Stimulated activated CD4-positive, alpha-beta T cell treated with anti-CD3 and anti-CD28 coated beads, Interleukin-4, amount 100 ng/mL, for 24 hours (primary cell): ENCODE measurements around the gene ARRB2.
"Not testable (repeated sequence)": the region's sequence is repeated elsewhere in the genome, so short reads cannot be mapped to it uniquely, and the experiment has no call there.

Source experiments
- DNase-seq: peaks from one replicate; pipeline ENCODE4 v3.0.0-alpha.2; 2020

ARRB2 gene

DNA sequence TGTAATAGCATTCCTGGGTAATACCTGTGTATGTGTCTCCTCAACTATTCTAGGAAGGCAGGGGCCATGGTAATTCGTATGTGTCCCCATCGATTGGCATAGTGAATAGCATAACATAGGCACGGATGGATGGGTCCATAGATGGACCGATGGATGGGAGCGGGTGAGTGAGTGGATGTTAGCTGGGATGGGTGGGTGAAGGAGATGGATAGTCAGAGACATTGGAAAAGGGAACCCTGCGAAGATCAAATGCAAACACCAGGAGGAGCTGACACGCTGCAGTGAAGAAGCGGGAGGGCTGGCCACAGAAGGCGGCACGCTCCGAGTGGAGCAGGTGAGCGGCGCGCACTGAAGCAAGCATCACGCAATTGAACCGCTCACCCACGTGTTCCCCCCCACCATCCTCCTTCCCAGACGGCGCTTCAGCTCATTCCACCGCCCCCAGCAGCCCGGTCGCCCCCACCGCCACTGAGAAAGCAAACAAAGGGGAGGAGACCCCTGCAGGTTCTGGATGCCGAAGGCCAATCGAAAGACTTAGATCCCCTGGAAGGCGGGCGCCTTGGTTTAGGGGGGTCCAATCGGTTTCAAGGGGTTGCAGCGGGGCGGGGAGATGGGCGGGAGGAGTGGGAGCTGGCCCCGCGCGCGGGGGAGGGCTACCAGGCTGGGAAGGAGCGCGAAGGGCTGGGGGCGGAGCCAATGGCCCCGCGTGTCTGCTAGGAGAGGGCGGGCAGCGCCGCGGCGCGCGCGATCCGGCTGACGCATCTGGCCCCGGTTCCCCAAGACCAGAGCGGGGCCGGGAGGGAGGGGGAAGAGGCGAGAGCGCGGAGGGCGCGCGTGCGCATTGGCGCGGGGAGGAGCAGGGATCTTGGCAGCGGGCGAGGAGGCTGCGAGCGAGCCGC is at the start of gene ARRB2:
Gene ARRB2 (plus strand): TSS at position 839 of the 899 bp plus-strand sequence. CDS start 90 bp downstream, outside the sequence.
- peak; percentile 96 for DNase-seq

DNA sequence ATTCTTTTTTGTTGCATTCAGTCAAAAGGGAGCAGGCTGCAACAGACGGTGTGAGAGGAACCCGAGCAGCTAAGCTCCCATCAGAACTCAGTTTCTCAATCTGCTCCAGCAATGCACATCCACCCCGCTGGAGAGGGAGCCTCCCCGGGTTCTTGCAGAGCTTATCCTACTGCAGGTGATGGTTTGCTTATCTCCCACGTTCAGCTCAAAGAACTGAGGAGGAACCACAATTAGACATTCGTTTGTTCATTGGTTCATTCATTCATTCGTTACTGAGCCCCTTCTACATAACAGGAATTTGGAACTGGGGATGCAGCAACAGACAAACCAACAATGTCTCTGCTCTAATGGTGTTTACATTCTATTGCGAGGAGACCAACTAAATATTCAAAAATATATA is 46.7 kb upstream of the ARRB2 start:
- no peak for DNase-seq

DNA sequence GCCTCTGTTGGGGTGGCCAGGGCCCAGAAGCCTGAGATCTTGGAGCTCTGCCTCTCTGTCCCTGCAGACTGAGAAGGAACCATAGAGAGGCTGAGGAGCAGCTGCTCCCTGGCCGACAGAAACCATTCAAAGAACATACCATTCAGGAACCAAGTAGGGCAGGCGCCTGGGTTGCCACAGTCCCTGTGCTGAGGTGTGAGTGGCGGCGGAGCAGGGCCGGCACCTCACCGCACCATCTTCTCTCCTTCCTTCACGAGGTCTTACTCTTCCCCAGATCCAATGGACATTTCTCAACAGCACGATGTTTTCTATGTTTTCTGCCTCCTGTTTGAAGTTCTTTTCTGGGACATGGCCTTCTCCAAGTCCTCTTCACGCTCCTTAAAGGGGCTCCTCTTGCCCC is 46.2 kb upstream of the ARRB2 start:
- DNase-seq, result no peak

GRCh38 chr17:4665027-4665426 is 45.4 kb upstream of the ARRB2 start:
- no peak for DNase-seq

DNA sequence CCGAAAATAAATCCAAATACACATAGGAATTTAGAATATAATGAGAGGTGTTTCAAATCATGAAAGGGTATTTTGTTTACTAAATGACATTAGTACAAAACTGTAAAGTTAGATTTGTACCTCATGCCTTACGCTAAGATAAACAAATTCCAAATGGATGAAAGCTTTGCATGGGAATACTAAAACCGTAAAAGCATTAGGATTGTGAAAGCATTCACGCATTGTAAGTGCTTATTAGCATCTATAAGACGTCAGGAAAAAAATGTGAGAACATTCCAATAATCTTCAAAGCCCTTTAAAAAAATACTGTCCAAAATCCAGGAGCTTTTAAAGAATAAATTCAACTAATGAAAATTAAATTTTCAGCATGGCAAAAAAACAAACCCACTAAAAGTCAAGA is 44.1 kb upstream of the ARRB2 start:
- DNase-seq, result no peak

GRCh38 chr17:4667166-4667565 is 43.3 kb upstream of the ARRB2 start:
- no peak for DNase-seq

DNA sequence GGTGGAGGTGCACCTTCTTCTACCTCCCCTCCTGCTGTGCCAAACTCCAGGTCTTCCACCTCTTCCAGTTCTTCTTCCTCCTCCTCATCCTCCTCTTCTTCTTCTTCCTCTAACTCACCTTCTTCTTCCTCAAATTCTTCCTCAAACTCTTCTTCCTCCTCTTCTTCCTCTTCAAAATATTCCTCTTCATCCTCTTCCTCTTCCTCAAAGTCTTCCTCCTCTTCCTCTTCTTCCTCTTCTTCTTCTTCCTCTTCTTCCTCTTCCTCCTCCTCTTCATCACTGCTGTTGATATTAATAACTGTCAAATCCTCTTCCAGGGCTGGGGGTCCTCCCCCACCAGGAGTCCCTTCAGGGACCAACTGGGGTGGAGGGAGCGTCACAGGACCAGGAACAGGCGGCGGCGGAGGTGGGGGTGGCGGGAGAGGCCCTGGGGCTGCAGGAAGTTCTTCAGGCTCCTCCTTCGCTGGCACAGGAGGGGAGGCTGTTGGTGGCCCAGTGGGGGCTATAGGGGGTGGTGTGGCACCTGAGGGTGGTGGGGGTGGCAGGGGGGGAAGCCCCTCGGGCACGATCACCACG is 38.3 kb upstream of the ARRB2 start:
- DNase-seq, result no peak

- no peak for DNase-seq
These were observed 37.7 kb upstream of the ARRB2 start for GRCh38 chr17:4672751-4673150.

GRCh38 chr17:4673169-4673568 is 37.3 kb upstream of the ARRB2 start:
- no peak for DNase-seq

GRCh38 chr17:4673986-4674684 is 36.3 kb upstream of the ARRB2 start:
- no peak for DNase-seq

GRCh38 chr17:4674685-4674998 is 35.8 kb upstream of the ARRB2 start:
- DNase-seq, result no peak

DNA sequence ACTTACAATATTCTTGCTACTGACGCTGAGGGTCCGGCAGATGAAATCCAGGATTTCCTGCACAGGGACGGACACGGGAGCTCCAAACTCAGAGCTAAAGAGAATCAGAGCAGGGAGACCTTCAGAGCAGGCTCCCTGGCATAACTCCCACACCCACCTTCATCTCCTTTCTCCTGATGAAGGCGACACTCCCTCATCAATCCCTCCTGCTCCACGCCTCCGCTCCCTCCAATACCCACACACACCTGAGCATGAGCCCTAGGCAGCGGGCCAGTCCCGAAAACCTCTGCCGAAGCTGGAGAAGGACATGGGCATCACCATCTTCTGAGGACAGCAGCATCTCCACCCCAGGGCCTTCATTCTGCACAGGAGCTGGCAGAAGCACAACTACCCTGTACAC is 34.6 kb upstream of the ARRB2 start:
- DNase-seq, result no peak

GRCh38 chr17:4676791-4677190 is 33.6 kb upstream of the ARRB2 start:
- DNase-seq, result no peak

GRCh38 chr17:4678448-4679026 is 31.9 kb upstream of the ARRB2 start:
- peak; percentile 16 for DNase-seq

- no peak for DNase-seq
These were observed 30.8 kb upstream of the ARRB2 start for GRCh38 chr17:4679658-4680057.

DNA sequence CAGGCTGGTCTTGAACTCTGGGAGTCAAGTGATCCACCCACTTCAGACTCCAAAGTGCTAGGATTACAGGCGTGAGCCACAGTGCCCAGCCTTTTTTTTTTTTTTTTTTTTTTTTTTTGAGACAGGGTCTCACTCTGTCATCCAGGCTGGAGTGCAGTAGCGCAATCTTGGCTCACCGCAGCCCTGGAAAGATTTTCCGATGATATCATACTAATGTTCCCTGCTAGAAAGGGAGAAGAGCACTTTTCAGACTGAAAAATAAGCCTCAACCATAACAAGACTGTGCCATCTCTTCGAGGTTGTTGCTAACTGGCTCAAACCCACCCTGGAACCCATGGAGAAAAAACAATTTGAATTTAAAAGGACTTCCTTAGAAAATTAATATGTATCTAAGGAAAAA is 26.7 kb upstream of the ARRB2 start:
- not testable (repeated sequence) for DNase-seq

GRCh38 chr17:4689872-4690271 is 20.6 kb upstream of the ARRB2 start:
- not testable (repeated sequence) for DNase-seq

DNA sequence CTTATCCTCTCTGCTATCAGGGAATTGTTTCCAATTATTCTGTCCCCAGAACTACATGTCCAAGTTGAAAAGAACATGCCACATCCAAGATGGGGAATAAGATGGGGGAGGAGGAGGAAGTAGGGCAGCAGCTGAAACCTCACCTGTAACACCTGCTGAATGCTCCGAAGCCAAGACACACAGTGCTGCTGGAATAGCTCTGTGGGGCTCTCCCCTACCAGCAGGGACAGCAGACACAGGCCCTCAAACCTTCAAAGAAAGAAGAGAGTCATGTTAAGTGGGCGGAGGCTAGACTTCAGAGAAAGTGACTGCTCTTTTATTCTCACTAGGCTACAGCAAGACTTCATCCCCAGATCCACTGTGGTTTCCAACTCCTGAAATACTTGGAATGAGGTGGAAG is 19.7 kb upstream of the ARRB2 start:
- no peak for DNase-seq

GRCh38 chr17:4691686-4692085 is 18.7 kb upstream of the ARRB2 start:
- no peak for DNase-seq

DNA sequence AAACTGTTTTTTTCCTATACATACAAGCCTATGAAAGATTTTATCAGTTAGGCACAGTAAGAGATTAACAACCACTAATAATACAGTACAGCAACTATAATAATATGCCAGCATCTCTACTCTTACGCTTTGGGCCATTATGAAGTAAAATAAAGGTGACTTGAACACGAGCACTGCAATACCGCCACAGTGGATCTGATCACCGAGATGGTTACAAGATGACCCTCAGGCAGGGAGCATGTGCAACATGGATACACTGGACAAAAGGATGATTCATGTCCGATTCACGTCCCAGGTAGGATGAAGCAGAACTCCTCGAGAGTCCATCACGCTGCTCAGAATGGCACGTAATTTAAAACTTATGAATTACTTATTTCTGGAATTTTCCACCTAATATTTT is 17.0 kb upstream of the ARRB2 start:
- DNase-seq, result no peak

DNA sequence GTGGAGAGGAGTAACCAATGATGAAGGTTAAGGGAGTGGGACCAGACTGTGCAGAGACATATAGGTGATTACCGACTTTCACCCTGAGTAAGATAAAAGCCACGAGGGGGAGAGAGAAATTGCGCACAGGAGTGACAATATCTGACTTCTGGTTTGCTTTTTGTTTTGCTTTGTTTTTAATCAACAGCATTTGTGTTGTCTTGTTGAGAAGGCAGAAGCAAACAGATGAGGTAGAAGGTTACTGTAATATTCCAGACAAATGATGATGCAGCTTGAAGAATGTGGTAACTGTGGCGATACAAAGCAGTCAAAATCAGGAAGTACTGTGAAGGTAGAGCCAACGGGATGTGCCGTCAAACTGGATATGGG is 14.0 kb upstream of the ARRB2 start:
- peak; percentile 19 for DNase-seq

- not testable (repeated sequence) for DNase-seq
These were observed 10.9 kb upstream of the ARRB2 start for GRCh38 chr17:4699401-4700056.

DNA sequence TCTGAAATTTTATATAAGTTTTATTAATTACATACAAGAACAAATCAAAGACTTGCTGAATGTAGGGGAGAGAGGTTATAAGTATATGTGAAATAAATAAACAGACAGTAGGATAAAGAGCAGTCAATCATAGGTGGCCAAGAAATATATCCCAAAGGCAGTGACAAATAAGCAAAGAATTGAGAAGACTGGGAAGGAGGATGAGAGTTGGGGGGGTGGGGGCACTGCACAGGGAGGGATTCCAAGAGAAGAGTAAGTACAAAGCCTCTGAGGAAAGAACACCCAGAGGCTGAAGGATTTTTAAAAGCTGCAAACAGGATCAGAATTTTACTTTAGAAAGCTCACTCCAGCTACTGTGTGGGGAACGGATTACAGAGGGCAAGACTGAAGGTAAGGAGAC is 9.3 kb upstream of the ARRB2 start:
- DNase-seq, result no peak
